ENCODE data around the gene METTL24.
"Not testable (repeated sequence)": the region's sequence is repeated elsewhere in the genome, so short reads cannot be mapped to it uniquely, and the experiment has no call there.

Gene METTL24

DNA sequence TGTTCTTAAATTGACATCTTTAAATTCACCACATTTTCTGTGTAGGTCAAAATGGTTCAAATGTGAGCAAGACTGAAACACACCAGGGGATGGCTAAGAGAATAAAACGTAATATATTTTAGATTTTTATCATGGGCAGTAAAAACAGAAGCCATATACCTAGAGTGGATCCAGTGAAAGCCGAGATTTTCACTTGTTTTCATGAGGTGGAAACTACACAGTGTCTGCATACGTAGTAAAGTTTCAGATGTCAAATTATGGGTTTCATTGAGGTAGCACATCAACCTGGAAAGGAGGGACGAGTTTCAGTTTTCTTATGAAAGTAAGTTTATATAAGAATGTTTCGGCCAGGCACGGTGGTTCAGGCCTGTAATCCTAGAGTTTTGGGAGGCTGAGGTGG, 25.9 kb downstream of the METTL24 start:
- DNase-seq, result no peak

DNA sequence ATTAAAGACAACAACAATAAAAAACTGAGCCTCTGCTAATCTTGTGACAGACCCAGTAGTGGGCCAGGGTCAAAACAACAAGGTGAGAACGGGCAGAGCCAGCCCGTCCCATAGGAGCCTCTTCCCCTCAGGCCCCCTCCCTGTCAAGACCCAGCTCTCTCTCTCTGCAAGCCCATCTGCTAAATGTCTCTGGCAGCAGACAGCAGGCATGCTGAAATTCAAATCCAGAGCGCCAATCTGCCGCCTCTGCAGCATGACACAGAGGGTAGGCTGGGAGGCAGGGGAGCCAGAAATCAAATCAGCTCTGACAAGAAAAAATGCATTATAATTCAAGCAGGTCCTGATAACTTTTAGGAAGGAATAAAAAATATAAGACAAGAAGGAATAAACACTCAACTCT, 26.3 kb downstream of the METTL24 start:
- DNase-seq, result no peak

DNA sequence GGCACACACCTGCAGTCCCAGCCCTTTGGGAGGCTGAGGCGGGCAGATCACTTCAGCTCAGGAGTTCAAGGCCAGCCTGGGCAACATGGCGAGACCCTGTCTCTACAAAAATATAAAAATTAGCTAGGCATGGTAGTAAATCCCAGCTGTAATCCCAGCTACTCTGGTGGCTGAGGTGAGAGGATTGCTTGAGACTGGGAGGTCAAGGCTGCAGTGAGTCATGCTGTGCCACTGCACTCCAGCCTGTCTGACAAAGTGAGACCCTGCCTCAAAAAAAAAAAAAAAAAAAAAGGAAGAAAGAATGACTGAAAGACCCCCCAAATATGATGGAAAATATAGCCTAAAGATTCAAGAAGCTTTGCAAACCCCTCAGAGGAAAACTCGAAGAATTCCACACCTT, 26.8 kb downstream of the METTL24 start:
- no peak for DNase-seq

DNA sequence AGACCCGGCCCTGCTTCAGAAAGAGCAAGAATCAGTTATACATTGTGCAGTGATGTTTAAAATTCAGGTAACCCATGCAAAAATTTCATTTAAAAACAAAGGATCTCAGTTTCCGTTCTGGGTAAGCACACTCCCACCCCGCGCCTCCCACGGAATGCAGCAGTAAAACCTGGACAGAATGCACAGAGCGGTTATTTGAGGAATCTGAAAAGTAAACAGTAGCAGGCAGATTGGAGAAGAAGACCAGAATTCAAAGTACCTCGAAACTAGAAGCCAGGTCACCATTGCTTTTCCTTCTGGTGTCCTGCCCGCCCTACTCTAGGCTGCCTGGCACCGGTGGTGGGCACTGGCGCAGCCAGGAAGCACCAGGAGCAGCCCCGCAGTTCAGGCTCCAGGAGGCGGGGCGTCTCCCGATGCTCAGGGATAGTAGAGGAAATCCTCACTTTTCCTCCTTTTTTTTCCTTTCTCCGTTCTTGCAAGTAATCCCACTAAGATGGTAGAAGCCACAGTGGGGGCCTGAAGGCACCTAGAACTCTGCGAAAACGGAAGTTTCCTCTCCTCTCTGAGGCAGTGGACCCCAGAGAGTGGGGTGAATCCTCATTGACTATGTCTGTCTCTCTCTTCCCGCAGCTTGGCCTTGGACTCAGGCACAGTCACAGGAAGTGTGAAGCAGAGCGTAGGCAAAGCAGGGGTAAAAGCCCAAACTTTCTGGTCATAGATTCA, 28.3 kb downstream of the METTL24 start:
- no peak for DNase-seq

DNA sequence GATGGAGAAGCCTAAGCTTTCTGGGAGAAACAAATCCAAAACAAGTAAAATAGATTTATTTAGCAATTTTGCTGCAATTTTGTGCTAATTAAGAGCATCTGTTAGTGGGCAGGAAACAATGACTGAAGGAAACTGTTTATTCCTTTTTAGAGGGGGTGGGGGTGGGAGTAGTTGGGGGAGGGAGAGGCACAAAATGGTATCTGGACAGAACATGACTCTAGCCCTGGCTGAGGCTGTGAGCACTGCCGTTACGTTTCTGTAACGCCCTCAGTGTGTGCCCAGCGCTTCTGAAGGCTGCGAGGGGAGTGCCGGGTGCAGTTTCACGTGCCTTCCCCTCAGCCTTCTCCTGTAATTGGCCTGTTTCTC, 28.8 kb downstream of the METTL24 start:
- DNase-seq, result no peak

DNA sequence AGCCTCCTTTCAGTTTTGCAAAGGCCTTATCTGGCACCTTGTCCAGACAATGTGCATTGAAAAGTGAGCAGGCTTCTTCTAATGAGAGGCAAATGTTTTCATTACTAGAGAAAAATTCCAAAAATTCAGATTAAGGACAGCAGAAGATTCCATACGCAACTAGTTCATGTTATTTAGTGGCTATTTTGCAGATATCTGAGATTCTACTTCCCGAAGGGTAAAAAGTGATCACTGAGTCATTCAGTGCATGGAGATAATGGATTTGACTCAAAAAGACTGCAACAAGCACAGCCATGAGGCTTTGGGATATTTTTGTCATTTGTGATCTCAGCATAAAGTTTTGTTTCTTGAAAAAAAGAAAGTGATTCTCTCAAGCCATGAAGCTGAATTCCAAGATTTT, 29.9 kb downstream of the METTL24 start:
- no peak for DNase-seq

DNA sequence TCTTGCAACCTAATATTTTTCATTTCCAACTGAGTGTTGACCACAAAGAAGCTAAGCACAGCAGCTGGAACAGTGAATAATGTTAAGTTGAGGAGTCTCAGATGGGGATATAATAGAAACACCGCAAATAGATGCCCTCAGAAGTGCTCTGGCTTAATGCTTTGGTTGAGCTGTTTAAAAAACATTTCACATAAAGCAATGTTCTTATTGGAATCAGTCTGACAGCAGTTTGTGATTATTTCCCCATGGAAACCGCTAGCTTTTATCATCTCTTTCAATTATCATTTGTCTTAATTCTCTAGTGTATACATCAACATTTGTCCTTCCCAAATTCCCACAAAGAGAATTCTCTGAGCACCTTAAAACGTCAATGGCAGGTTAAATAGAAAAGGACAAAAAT, 30.8 kb downstream of the METTL24 start:
- DNase-seq, result no peak

DNA sequence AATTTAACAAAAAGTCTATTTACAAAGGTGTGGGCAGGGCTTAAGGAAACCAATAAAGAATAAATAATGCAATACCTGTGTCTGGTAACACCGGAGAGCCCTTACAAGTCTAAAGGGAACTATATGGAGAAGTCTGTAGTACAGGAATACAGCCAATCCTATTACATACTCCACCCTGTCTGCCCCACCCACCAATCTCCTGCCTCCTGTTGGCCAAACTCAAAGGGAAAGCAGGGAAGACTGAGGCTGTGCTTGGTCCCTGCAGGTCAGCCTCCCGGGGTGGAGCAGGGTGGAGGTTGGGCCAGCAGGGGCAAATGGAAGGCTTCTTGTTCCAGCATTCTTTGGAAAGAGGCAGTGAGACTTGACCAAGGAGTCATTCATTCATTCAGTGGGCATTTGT, 31.5 kb downstream of the METTL24 start:
- no peak for DNase-seq

DNA sequence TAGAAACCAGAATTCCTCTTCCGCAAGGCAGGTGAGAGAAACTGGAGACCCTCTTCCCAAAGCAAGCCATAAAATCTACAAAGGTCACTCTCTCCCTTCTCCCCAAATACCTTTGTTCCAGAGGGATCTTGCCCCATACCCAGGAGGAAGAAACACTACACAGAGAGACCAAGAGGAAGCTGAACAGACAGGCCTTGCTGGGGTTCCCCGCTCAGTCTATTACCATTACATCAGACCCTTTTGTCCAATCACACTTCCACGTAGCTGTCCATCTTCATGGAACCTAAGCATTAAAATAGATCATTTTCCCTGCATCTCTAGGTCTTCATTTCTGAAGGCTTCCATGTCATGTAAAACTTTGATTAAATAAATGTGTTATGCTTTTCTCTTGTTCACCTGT, 32.1 kb downstream of the METTL24 start:
- DNase-seq, result no peak

DNA sequence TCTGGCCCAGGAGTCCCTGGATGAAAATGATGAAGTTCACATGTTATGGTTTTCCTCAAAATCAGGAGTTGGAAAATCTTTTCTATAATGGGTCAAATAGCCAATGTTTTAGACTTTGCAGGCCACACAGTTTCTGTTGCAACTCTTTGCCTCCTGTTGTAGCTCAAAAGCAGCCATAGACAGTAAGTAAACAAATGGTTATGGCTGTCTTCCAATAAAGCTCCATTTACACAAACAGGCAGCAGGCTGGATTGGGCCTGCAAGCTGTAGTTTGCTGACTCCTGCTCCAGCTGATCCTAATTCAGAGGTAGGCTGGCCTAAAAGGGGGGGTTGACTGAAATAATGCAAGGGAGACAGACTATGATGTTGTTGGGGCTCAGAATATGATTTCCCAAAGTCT, 33.0 kb downstream of the METTL24 start:
- no peak for DNase-seq

DNA sequence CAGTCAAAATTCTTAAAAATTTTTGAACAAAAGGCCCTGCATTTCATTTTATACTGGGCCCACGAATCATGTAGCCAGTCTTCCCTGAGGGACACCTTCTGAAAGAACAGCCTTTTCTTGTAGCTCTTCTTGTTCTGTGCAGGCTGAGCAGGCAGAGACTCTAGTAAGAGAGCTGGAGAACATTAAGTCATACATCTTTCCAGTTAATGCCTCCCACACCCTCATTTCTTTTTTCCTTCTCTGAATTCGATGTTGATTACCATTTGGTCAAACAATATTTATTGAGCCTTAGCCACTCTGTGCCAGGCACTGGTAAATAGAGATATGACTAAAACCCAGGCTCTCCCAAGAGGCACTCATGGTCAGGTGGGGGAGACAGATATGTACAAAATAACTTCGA, 33.6 kb downstream of the METTL24 start:
- no peak for DNase-seq

DNA sequence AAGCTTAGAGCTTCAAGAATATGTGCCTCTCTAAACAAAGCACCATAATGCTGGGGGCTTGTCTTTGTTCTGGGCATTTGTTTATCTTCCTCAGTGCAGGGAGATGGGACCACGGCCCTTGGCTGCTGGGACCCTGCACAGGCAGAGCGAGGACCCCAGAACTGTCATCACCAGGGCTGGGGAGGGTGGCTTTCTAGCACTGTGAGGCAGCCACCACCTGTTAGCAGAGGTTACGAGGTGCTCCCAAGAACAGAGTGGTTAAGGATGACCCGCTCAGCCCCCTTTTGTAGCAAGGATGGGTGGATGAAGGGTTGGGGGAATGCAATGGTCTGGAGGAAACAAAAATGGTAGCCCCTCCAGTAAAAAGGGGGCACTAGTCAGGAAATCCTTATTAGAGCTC, 34.9 kb downstream of the METTL24 start:
- no peak for DNase-seq

DNA sequence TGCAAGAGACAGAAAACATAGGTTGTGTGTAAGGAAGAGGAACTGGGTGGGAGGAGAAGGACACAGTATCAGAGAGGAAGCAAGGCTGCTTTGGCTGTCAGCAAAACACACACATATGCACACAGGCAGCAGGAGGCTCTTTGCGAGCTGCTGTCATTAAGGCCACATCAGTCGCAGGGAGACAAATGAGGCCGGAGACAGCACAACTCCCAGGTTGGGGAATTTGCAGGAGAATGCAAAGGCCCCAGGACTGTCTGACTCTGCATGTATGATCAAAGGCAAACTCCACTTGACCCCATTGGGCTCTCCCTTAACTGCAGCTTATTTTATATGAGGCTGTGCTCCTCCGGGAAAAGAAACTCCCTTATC, 35.3 kb downstream of the METTL24 start:
- DNase-seq, result no peak

DNA sequence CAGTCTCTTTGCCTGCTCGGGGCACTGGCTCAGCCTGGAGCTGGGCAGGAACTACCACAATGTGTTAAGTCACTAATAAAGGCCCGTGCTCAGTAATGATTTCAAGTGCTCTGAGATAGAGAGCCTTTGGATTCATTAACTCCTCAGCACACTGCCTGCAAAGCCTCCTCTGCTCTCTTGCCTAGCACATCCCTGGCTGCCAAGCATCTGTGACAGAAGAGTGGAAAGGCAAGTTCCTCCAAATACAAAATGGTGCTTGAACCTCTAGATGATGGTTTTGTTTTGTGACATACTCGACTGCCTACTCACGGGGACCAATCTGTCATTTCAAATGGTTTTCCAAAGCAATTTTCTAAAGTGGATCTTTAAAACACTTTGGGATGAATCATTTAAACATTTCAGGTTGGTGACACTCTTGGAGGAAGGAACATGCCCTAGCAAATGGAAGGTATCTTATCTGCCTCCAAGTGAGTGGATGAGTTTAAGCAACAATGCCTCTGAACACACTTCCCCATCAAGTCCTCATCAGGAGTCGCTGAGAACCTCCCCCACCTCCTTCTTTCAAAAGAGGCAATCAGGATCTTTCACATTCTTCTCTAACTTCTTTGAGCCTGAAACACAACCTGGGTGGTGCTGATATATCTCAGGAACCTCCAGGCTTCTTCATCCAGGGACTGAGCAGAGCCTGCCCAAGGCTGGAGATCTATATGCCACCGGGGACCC, 35.8 kb downstream of the METTL24 start:
- DNase-seq, result no peak

DNA sequence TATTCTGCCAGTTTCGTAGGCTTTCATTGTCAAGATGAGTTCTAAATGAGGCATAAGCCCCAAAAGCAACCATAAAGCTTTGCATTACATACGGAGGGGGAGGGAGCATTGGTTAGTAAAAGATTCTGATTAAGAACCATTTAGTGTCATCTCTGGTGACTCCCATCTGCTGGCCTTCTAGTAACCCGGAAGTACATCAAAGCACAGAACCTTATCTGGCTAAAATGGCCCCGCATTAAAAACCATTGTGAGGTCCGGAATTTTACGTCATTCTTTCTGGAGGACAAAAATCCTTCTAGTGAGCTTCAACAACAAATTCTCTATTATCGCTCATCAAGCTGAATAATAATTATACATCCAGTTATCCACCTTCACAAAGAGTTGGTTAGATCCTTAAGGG, 37.8 kb downstream of the METTL24 start:
- no peak for DNase-seq

DNA sequence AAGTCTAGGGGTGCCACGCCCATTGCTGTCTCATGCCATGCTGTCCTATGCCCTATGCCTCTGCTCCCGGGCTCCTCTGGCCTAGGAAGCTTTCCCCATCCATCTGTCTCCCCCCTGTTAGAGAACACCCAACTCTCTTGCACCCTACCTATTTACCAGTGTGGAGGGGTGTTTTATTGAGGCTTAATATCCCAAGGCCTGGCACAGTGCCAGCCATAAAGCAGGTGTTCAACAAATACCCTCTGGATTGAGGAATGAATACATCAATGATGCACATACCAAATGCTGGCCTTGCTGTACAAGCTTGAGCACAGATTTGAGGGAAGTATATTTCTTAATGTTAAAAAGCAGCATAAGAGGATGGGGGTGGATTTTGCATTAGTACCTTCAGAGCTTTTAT, 38.3 kb downstream of the METTL24 start:
- DNase-seq, result no peak

DNA sequence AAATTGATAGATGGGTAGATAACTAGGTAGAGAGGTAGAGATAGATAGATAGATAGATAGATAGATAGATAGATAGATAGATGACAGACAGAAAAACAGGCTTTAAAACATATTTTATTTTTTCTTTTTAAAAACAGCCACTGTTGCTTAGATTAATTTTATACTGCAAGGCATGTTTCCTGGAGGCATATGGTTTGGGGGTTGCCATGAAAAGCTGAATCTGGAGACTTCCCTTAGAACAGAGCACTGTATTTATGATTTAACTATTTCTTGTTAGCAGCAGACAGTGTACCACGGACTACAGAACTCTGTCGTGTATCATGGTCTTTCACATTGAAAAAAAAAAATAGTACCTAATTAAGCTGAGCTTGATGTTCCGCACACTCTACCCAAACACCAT, 38.8 kb downstream of the METTL24 start:
- no peak for DNase-seq

DNA sequence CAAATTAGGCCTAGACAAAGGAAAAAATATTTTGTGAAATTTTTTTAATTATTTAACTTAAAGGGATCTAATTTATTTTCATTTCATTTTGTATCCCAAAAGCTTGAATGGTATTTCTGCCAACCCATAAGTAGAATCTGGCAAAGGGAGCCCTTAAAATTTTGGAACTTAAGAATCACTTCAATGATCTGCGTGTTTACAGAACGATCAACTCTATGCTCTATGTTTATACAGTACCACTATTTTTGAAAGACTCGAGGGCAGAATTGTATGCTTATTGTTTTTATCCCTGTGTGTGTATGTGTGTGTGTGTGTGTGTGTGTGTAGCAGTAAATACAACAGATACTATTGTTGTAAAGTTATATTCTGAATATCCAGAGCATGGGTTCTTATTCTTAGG, 39.2 kb downstream of the METTL24 start:
- no peak for DNase-seq

DNA sequence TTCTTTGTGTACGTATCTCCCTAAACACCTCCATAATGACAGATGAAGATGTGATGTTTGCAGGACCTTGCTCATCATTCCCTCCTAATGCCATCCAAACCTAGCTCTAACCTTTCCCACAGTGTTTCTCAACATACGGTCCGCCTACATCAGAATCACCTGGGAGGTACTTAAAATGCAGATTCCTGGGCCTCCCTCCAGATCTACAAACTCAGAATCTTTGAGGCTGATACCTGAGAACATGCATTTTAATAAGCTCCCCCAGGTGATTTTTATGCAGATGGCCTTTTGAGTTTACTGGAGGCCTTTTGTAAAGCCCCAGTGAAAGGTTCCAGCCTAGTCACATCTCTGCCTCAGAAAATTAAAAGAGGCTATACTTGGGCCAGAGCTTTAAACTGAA, 40.5 kb downstream of the METTL24 start:
- no peak for DNase-seq

DNA sequence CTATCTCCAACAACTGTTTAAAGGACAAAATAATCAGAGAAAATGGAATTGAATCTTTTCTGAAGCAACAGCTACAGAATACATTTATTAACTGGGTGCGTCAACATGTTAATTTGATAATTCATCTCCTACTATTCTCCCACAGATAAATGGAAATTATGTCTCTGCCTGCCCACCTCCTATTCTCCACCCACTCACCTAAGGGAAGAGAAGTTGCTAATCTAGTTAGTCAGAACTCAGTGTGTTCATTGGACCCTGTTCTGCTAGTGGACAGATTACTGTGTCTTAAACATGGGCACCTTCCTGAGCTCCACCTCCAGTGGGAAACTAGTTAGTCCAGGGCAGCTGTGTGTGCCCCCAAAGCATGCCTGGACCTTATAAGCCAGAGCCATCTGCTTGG, 41.0 kb downstream of the METTL24 start:
- no peak for DNase-seq

DNA sequence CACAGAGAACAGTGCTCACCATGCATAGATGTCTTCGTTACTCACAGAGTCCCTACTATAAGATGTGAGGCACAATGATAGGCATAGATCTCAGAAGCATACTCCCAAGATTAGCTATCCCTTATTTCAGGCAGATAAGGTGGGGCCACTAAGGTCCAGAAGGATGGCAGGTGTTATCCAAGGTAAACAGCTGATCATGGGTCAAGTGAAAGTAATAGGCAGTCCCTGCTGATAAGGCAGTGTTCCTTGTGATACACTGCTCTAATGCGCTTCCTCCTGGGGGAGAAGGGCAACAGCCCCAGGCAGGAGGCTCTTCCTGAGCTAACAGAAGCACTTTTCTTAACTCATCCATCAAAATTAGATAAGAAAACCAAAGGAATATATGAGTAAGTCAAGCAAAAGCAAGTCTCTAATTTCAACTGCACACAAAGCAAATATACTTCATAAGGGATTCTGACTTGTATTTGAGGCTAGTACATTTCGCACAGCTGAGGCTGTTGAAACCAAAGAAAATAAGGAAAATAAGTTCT, 42.2 kb downstream of the METTL24 start:
- no peak for DNase-seq

DNA sequence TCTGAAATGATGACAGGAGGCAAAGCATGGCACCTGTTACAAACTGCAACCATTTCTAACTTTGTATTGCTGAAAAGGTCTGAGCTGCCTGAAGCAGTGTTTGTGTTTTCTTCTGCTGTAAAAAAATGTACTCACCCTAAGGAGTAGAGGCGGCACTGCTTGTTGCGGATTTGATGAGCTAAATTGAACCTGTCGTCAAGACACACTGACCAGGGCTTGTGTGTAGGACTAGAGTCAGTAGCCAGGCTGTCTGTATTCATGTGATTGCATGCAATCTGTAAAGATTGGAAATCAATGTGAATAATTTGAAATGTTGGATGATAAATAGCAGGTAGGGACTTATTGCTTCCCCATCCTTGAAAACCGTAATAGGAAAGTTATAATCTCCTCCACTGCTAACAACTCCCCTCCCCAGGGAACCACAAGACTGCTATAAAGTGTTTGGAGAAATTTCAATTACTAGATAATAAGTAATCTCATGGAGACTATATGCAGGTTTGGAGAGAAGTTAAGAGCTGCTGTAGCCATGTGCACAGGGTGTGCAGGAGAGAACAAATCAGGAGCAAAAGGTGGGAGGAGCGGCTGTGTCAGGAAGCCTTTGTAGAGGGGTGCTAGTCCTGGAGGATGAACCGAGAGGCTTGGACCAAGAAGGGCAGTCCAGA, 42.8 kb downstream of the METTL24 start:
- no peak for DNase-seq

DNA sequence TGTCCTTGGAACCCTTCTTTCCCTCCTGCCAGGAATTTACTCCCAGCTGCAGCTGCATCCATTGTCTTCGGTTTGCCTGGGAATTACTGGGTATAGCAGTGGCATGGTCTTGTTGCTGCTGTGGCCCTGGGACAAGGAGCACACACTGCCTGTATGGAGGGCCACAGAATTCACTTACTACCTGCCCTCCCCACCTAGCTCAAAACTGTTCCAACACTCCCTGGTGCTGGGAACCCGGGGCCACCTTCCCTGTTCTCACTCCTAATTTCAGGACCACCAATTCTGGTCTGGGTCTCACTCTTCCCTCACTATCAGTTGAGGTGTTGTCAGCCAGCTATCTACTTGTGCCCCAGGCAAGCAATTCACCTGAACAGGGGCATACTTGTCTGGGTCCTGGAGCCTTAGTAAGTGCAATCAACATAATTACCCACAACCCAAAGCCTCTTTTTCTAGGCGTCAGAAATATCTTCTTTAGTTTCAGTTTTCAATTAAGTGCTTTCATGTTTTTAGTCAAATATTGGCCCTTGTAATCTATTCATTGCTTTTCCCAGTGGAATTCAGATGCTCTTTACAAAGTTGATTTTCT, 47.2 kb downstream of the METTL24 start:
- DNase-seq, result no peak

DNA sequence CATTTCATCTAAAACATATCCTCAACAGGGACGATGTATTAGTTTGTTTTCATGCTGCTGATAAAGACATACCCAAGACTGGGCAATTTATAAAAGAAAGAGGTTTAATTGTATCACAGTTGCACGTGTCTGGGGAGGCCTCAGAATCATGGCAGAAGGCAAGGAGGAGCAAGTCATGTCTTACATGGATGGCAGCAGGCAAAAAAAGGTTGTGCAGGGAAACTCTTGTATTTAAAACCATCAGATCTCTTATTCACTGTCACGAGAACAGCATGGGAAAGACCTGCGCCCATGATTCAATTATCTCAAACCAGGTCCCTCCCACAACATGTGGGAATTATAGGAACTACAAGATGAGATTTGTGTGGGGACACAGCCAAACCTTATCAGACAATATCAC, 48.7 kb downstream of the METTL24 start:
- not testable (repeated sequence) for DNase-seq

Measured in CD4-positive, alpha-beta T cell treated with Interleukin-4 for 1 hour (primary cell).